ENCODE measurements around the gene ADRM1.

ADRM1 gene

DNA sequence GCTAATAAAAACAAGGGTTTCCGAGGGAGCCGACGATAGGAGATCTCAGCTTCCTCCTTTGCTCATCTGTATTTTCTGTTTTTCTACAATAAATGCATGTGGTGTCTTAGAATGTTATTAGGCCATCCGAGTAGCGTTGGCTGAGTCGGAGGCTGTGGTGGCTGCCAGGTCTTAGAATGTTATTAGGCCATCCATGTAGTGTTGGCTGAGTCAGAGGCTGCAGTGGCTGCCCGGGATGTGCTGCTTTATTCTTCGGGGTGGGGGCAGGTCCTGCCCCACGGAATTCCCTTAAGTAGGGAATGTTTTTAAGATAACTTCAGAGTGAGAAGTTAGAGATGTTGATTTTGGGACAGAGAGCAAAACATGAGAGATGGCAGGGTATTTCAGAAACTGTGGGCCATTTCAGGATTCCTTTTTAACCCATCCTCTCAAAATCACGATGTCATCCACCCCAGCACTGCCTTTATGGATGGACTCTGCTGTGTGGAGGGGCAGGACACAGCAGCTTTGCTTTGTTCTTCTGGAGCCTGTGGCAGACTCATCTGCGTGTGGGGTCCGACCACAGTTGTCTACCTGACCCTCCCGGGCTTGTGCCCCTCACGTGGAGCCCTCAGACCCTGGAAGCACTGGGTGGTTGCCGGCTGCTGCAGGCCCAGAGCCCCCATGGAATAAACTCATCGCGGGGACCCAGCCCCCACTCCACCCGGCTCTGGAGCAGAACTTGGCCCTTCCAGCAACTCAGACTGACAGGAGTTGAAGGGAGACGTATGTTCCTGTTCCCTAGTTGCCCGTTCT, 44.1 kb upstream of the ADRM1 start:
- H3K4me2 ChIP-seq: no peak overlapping the region
- H4K20me1 ChIP-seq (ENCODE audit: insufficient read depth): no peaks in the 10 kb centered on the region
- H3K36me3 ChIP-seq (ENCODE audit: insufficient read depth): no peaks in the 10 kb centered on the region
- H3K79me2 ChIP-seq (ENCODE audit: insufficient read depth, low read depth): no peaks in the 10 kb centered on the region; the same call in 1 of the 2 replicates
- no peaks in the 10 kb centered on the region for H3K4me1 ChIP-seq (ENCODE audit: low read depth, poor library complexity, severe bottlenecking)
- H3K4me3 ChIP-seq (IDR thresholded peaks at IDR 0.05; ENCODE audit: insufficient read depth, low read depth, low read length): no peak overlapping the region
- TF ChIP-seq, protein P1, sequence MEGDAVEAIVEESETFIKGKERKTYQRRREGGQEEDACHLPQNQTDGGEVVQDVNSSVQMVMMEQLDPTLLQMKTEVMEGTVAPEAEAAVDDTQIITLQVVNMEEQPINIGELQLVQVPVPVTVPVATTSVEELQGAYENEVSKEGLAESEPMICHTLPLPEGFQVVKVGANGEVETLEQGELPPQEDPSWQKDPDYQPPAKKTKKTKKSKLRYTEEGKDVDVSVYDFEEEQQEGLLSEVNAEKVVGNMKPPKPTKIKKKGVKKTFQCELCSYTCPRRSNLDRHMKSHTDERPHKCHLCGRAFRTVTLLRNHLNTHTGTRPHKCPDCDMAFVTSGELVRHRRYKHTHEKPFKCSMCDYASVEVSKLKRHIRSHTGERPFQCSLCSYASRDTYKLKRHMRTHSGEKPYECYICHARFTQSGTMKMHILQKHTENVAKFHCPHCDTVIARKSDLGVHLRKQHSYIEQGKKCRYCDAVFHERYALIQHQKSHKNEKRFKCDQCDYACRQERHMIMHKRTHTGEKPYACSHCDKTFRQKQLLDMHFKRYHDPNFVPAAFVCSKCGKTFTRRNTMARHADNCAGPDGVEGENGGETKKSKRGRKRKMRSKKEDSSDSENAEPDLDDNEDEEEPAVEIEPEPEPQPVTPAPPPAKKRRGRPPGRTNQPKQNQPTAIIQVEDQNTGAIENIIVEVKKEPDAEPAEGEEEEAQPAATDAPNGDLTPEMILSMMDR (conservative IDR thresholded peaks at IDR 0.05; ENCODE audit: low read depth, low read length): no peak
- no peak overlapping the region for H2AFZ ChIP-seq (ENCODE audit: low read depth)
- no peak overlapping the region for H3K27ac ChIP-seq
- no peaks in the 10 kb centered on the region for H3K27me3 ChIP-seq (ENCODE audit: insufficient read depth, low read depth)
- H3K9ac ChIP-seq: no peak overlapping the region

DNA sequence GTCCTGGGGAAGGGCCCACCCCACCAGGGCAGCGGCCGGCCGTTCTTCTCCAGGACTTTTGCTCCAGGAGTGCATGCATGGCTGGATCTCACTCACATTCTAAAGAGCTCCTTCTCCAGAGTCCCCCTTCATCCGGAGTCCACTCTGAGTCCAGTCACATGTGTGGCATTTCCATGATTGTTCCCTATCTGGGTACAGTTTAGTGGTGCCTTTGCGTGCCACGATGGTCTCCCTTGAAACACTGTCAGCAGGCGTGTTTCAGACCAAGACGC, 43.6 kb upstream of the ADRM1 start:
- Histone ChIP-seq H4K20me1 (ENCODE audit: insufficient read depth) (no peaks in the 10 kb centered on the region), H3K27ac (no peak overlapping the region), H3K9ac (no peak overlapping the region), H3K79me2 (ENCODE audit: insufficient read depth, low read depth) (no peaks in the 10 kb centered on the region; the same call in 1 of the 2 replicates), H3K27me3 (ENCODE audit: insufficient read depth, low read depth) (no peaks in the 10 kb centered on the region), H3K4me2 (no peak overlapping the region), H3K4me3 (IDR thresholded peaks at IDR 0.05; ENCODE audit: insufficient read depth, low read depth, low read length) (no peak overlapping the region), H3K36me3 (ENCODE audit: insufficient read depth) (no peaks in the 10 kb centered on the region), H3K4me1 (ENCODE audit: low read depth, poor library complexity, severe bottlenecking) (no peaks in the 10 kb centered on the region), H2AFZ (ENCODE audit: low read depth) (no peak overlapping the region)
- TF ChIP-seq, protein P1 (conservative IDR thresholded peaks at IDR 0.05; ENCODE audit: low read depth, low read length): no peak

DNA sequence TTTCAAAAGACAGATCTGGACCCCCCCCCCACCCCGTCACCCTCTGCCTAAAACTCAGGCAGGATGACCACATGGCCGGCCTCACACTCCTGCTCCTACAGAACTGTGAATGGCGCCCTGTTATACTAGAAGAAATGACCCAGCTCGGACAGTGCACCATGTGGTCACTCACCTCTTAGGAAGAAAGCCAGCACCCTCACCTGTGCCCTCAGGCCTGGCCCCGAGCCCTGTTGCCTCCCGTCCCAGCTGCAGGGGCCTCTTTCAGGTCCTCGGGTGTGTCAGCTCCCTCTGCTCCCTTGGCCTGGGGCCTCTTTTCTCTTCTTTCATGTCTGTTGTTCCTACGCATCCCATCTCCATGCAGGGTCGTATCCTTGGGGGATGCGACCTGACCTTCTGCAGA, 40.7 kb upstream of the ADRM1 start:
- Histone ChIP-seq H2AFZ (ENCODE audit: low read depth) (no peak overlapping the region), H3K4me2 (no peak overlapping the region), H3K9ac (no peak overlapping the region), H3K36me3 (ENCODE audit: insufficient read depth) (no peaks in the 10 kb centered on the region), H3K79me2 (ENCODE audit: insufficient read depth, low read depth) (no peaks in the 10 kb centered on the region), H3K27me3 (ENCODE audit: insufficient read depth, low read depth) (no peaks in the 10 kb centered on the region), H3K4me1 (ENCODE audit: low read depth, poor library complexity, severe bottlenecking) (no peaks in the 10 kb centered on the region), H3K4me3 (IDR thresholded peaks at IDR 0.05; ENCODE audit: insufficient read depth, low read depth, low read length) (no peak overlapping the region), H4K20me1 (ENCODE audit: insufficient read depth) (no peaks in the 10 kb centered on the region), H3K27ac (no peak overlapping the region)
- TF ChIP-seq, protein P1 (conservative IDR thresholded peaks at IDR 0.05; ENCODE audit: low read depth, low read length): no peak

DNA sequence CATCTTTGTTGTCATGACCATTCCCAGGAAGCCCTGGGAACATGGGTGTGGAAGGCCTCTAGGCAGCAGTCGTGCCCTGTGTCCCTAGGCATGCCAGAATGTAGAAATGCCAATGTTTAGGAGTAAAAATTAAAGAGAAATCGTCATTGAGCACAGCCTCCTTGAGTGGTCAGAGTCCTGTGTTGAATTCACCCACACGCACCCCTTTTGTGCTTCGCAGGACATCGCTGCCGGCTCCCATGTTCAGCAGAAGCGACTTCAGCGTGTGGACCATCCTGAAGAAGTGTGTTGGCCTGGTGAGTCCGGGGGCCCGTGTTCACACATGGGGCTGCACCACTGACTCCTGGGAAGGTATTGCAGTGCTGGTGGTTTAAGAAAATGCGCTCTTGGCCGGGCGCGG, 39.4 kb upstream of the ADRM1 start:
- Histone ChIP-seq H3K36me3 (ENCODE audit: insufficient read depth) (no peaks in the 10 kb centered on the region), H3K27me3 (ENCODE audit: insufficient read depth, low read depth) (no peaks in the 10 kb centered on the region), H3K4me3 (IDR thresholded peaks at IDR 0.05; ENCODE audit: insufficient read depth, low read depth, low read length) (no peak overlapping the region), H3K4me1 (ENCODE audit: low read depth, poor library complexity, severe bottlenecking) (no peaks in the 10 kb centered on the region), H3K4me2 (no peak overlapping the region), H3K79me2 (ENCODE audit: insufficient read depth, low read depth) (no peaks in the 10 kb centered on the region), H4K20me1 (ENCODE audit: insufficient read depth) (no peaks in the 10 kb centered on the region), H2AFZ (ENCODE audit: low read depth) (no peak overlapping the region), H3K9ac (no peak overlapping the region), H3K27ac (no peak overlapping the region)
- TF ChIP-seq, protein P1 (conservative IDR thresholded peaks at IDR 0.05; ENCODE audit: low read depth, low read length): no peak

Measured in KMS-11 (cell line).